ENCODE measurements around the gene WDFY1.

Gene WDFY1

DNA sequence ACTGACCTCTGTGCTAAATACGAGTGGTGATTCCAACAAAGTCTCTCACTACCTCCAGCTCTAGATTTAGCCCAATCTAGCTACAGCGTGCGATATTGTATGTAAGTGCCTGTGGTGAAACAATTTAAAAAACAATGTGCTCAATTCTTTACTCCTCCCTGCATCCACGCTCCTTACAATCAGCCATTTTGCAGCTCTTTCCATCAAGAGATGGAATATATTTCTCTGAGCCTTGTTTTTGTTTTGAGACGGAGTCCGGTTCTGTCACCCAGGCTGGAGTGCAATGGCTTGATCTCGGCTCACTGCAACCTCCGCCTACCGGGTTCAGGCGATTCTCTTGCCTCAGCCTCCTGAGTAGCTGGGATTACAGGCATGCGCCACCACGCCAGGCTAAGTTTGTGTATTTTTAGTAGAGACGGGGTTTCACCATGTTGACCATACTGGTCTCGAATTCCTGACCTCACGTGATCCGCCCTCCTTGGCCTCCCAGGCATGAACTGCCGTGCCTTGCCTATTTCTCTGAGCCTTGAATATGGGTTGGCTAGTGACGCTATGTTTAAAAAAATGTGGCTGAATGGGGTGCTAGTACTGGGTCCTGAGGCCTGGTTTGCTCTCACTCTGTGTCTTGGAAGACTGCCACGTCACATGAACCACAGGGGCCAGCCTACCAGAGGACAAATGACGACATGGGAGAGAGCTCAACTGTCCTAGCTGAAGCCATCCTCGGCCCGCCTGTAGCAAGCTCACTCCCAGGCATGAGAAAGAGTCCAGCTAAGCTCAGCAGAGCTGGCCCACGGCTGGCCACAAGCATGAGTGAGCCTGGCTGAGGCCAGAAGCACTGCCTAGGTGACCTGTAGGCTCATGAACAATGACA is 14.8 kb downstream of the WDFY1 start:
- no peak for DNase-seq (ENCODE audit: low read depth)

DNA sequence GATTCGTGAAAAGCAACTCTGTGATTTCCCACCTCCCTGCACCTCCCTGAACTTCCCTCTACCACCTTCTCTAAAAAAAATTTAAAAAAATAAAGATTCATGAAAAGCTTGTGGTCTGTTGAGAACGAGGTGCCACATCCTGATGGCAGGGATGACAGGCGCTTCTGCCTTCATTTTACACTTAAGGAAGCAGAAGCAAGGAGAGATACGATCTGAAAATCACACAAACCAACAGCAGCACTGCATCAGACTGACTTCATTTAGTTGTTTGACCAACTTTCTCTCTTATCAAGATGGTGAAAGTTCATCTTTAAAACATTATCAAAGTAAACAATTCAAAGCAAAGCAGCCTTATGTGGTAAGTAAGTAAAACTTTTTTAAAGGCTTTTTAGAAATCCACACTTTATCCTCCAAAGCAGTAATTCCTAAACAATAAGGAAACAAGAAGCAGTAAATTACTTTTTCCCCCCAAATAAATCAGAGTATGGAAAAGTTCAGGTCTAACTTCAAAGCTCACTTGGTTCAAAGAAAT is 15.5 kb downstream of the WDFY1 start:
- no peak for DNase-seq (ENCODE audit: low read depth)

DNA sequence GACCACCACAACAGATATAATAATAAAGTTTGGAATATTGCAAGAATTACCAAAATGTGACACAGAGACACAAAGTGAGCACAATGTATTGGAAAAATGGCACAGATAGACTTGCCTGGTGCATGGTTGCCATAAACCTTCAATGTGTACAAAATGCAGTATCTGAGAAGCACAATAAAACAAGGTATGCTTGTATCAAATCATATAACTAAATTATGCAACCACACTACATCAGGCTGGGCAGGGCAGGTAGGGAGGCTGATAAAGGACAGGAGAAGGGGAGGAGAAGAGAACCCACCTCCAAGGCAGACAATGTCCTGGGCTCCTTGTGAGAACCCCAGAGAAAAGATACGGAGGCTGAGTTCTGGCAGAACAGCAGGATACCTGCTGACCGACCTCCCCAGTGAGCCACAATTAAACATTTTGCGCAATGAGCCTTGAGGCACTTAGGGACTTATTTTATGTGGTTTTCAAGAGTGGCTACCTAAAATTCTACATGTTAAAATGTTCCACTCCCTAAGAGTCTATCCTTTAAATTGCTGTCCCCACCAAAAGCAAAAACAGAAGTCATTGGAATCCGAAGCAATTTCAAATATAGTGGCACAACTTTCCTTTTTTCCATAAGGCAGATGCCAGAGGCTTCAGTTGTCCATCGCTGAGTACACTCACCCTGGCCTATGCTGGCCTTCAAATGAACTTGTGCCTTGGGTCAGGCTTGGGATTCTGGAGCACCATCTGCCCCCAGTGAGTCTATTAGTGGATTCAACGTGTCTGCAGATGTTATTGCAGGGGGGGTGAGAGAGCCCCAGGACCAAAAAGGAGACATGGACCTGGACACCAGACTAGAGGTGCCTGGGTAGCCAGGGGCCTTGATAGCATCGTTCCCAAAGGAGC is 16.8 kb downstream of the WDFY1 start:
- no peak for DNase-seq (ENCODE audit: low read depth)

DNA sequence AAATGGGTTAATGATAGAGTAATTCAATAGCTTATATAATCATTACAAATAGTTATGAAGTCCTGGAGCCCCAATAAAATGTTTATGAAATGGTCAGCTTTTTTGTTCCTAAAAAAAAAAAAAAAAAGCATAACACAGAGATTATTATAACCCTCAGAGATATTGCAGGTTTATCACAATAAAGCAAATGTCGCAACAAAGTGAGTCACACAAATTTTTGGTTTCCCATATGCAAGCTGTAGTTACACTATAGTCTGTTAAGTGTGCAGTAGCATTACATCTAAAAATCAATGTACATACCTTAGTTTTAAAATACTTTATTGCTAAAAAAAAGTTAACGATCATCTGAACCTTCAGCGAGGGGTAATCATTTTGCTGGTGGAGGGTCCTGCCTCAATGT is 20.0 kb downstream of the WDFY1 start:
- DNase-seq (ENCODE audit: low read depth), result no peak

DNA sequence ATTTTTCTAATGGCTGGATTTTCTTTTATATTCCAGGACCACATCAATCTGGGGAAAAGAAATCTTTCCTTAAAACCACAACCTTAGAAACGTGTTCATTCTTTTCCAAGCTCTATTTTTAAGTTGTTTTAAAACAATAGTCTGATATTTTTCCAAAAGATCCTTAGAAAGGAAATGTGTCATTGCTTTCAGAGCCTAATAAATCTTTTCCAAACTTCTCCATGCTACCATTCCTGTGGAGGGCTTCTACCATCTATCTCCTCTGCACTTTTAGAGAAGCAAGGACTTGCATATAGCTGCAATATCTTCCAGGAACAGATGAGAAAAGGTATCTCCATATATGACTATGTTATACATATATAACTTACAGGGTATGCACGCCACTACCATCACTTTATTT is 21.2 kb downstream of the WDFY1 start:
- DNase-seq (ENCODE audit: low read depth), result no peak

DNA sequence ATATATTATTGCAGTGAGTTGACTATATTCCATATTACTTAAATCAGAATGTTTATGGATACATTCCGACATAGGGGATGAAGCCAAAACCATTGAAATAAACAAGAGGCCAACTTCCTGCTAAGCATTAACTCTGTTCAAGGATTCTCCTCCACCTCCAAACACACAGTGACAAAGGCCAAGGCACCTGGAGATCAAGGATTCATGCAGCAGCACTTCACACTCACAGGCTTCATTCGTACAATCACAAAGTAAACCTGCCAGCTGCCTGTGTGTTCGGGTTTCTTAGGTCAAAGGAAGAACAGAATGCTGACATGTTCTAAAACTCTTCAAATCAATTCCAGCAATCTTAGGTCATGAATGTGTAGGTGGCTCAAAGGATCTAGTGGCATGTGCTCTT is 22.8 kb downstream of the WDFY1 start:
- DNase-seq (ENCODE audit: low read depth), result no peak

DNA sequence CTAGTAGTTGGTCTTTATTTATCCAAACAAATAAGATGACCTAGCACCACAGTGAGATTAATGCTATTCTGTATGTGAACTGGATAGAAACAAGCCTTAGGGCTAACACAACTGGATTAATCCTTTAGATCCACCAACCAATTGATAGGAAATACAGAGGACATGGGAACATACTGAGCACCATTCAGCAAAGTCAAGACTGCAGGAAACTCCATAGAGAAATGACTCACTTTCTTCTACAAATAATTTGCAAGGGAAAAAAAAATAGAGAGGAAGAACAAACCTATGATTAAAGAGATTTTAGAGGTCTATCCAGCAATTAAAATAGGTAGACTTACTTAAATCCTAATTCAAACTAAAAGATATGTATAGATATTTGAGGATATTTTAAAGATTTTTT is 23.9 kb downstream of the WDFY1 start:
- DNase-seq (ENCODE audit: low read depth), result no peak

DNA sequence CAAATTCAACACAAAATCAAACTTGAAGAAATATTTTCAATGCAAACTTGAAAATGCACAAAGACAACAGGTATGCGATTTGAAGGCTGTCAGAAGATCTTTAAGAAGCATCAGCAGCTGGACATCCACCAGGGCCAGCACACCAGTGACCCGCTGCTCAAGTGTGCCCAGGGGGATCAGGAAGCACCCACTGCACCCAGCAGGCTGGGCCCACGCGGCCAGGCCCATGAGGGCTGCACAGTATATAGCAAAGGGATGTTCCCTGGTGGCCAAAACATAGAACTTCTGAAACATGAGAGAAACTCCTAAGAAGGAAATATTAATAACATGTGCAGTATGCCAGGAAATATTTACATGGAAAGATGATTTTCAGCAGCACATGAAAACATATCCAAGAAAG is 25.0 kb downstream of the WDFY1 start:
- DNase-seq (ENCODE audit: low read depth), result no peak

DNA sequence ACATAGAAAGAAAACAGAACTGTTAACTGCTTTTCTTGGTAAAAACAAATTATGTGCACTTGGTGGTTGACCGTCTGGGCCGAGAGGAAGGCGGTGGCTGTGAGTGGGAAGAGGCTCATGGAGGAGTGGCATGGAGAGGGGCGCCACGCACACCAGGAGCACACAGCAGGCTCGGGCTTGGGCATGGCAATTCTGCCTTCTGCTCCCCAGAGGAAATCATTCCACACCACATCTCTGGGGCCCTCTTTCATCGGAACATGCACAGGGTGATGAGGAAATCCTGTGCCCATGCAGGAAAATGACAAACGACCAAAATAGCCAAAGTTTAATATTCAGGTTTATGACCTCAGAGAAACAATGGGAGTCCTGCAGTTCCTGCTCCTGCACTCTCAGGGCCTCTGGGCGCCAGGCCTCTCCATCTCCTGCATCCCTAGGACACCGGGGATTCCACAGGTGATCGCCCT is 26.4 kb downstream of the WDFY1 start:
- no peak for DNase-seq (ENCODE audit: low read depth)

DNA sequence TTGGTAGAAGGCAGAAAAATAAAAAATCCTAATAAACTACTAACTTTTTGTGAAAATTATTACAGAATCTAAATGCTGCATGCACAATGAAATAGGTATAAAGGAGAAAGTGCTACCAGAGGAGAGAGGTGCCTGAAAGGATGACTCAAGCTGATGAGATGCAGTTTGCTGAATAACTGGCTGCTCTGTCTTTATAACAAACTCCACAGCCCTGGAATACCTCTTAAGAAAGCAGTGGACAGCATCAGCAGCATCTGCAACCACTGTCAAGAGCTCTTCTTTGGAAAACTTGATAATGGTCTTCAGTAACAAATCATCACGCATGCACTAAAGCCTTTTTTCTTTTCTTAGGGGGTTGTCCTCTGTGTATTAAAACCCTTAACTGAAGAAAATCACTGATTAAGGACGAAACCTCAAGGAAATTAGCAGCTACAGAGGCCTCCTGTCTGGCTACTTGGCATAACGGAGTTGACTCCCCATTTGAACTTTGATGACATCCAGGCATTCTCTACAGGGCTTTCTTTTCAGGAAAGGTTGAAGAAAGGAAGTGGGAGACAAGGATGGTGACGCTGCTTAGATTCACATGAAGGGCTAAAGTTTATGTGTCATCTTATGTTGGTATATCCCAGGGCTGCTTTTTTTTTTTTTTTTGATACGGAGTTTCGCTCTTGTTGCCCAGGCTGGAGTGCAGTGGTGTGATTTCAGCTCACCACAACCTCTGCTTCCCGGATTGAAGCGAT is 28.8 kb downstream of the WDFY1 start:
- DNase-seq (ENCODE audit: low read depth), result no peak

DNA sequence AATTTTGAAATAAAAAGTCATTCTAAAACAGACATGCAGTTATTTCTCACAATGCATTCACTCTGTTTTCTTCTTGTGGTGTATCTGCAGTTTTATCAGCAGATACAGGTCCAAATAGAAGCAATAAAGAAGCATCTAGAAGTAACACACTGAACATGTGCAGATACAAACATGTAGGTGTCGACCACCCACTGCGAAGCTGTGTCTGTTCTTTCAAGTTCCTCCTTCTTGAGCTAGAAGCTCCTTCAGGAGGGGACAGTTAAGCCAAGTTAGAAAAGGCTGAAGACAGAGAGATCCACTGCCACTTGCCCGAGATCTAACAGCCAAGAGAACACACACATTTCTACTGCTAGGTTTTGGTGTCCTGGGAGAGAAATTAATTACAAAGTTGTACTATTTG is 30.1 kb downstream of the WDFY1 start:
- no peak for DNase-seq (ENCODE audit: low read depth)

DNA sequence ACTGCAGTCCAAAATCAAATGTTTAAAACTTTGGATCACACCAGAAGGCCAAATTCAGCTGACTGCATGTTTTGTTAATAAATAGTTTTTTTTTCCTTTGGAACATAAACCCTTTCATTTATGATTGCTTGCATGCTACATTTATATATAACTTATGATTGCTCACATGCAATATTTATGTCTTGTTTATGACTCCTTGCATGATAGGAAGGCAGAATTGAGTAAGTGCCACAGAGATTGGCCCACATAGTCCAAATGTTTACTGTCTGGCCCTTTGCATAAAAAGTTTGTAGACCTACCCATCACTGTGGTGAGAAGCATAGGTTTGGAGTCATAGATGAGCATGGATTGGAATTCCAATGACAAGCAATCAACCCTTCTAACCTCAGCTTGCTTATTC is 30.8 kb downstream of the WDFY1 start:
- DNase-seq (ENCODE audit: low read depth), result no peak

DNA sequence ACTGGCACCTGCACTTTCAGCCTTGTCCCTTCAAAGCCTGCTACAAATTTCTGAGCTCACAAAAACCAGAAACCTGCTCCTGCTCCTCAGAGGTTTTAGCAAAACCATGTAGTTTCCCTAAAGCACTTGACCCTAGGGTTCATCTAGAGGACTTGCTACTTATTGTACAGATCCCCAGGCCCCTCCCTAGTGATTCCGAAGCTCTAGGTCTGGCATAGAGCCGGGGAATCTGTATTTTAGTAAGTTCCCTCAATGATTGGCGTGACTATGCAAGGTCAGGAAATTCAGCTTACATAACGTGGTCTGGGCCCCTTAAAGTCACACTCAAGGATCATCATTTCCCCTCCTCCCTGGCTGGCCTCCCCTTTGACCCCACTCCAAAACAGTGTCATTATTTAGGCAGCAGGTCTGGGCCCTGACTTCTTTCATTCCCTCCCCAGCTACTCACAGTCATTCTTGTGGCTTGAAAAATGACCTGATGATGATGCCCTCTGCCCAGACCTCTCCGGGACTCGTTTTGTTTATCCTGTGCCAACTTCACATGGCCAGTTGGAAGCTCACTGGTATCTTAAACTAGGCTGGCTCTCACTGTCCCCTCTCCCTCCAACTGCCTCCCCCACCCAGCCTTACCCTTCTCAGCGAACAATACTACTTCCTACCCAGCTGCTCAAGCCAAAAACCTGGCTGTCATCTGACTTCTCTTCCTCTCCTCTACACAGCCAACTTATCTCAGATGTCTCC is 36.0 kb downstream of the WDFY1 start:
- DNase-seq (ENCODE audit: low read depth), result no peak

DNA sequence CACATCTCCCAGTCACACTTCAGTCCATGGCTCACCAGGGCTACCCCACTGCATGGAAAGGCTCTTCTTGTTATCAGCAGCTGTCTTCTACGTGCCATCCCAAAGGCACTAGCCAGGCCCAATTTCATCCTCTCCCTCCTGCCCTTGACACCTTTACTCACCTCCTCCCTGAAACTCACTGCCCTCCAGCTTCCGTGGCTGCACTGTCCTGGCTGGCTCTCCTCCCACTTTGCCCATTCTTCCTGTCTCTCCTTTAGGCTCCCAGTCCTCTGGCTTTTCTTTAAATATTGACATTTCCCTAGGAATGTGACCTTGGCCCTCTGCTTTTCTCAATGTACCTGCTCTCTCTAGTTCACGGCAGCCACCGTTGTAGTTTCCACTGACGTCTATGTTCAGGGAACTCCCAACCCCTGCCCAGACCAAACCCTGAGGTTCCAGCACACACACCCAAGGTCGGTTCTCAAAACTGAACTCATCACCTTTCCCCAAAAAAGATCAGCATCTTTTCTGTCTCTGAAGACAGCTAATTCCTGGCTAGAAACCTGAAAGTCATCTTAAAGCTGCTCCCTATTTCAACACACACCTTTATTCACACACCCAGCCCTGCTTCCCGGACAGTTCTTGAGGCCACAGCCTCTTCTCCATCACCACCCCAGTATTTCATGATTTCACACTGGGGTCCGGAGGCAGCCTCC is 36.7 kb downstream of the WDFY1 start:
- no peak for DNase-seq (ENCODE audit: low read depth)

DNA sequence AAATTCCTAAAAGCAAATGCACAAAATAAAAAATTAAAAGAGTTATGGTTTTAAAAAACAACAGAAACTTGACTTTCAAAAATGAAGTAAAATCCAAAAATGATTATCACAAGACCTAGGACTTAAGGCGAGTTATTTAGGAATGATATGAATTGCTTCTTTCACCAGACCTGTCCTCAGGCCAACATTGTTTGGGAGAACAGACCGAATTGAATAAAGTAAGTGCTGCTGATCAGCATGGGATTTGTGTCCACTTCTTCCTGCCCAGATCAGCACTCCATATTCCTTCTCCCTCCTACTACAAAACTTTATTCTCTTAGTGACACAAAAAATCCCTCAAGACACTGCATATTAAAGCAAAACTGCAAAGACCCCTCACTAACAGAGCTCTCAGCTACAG is 39.1 kb downstream of the WDFY1 start:
- no peak for DNase-seq (ENCODE audit: low read depth)

DNA sequence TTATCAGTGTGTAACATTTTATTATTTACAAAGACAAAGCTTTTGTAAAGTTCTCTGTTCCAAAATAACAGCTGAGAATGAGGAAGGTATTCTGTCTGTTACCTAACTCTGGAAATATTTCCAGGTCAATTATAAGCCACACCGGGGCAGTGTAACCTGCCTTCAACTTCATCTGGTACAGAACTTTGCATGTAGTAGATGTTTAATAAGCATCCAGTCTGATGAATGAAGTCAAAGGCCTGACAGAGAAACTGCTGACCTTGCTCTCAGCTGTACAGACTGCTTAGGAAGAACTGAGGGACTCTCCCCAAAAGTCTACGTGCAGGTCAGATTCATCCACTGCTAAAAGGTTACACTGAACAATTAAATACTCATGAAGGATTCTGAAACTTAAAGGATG is 43.3 kb downstream of the WDFY1 start:
- DNase-seq (ENCODE audit: low read depth), result no peak

DNA sequence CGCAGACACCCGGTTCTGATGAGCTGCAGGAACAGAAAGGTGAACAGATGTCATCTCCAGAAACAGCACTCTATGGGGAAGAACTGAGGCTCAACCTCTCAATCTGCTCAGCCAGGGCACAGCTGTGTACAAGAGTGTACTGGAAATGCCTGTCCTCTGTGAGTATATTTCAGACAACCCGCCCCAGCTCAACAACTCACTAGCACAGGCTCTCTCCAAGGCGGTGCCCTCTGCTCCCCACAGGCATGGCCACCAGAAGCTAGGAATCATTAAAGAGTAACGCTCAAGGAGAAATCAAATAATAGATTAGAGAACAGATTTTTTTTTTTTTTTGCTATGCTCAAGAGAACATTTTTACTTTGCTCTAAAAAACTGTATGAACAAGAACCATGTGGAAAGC is 43.8 kb downstream of the WDFY1 start:
- DNase-seq (ENCODE audit: low read depth), result no peak

DNA sequence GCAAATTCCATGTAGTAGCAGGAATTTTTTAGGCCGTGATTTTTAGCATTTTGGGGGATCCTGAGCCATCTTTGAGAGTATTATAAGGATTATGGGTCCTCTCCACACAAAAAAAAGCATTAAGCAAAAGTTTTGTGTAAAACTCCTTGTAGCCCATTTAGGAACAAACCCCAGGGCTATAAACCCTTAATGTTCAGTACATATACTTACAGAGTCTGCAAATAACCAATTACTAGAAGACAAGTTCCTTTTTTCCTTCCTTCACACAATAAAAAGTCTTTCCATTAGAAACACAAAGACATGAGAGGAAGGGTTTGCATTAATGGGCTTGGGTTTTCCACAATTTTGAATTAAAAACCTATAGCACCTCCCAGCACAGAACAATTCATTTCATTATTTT is 44.6 kb downstream of the WDFY1 start:
- DNase-seq (ENCODE audit: low read depth), result no peak

DNA sequence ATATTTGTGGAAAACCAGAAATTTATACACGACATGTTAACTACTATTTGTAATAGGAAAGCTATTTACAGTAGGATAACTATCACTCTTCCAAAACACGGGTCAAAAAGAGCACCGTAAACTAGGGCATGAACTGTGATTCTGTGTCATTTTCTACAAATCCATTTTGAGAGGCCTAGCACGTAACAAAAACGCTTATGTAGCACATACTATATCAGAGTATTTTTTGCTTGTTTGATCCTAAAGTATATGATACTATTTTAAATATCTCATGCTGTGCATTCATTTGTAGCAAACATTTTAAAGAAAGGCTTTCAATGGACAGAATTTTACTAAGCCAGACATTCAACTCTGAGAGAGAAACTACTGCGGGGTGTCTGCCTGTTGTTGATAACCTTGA is 45.1 kb downstream of the WDFY1 start:
- no peak for DNase-seq (ENCODE audit: low read depth)

DNA sequence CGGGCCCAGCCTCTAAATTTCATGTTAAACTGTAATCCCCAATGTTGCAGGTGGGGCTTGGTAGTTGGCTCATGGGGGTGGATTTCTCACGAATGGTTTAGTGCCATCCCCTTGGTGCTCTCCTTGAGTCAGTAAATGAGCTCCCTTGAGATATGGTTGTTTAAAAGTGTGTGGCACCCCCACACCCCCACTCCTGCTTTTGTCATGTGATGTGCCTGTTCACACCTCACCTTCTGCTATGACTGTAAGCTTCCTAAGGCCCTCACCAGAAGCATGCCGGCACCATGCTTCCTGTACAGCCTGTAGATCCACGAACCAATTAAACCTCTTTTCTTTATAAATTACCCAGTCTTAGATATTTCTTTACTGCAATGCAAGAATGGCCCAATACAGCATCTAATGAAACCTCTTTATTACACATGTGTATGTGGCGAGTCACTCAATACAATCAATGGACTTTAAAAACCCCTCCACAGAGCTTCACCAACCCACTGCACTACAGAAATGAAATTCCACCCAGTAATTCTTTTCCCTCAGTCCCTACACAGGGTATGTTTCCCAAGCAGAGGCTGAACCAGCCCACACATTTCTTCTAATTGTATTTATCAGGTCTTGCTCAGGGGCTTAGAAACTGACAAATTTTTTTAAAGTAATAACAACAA is 47.3 kb downstream of the WDFY1 start:
- DNase-seq (ENCODE audit: low read depth), result no peak
